ENCODE results near the gene ROBO1. TPM values are rescaled to one million over a fixed set of nuclear protein-coding genes. Genes with fewer than 3 reads are reported as not detected.

The ROBO1 gene
- total RNA-seq, 1 experiment from 2014 or later = 35.5 TPM

- Histone ChIP-seq H2AFZ (ENCODE audit: low read length) (no peak overlapping the region), H3K36me3 (ENCODE audit: low read depth, low read length) (no peaks in the 10 kb centered on the region), H3K4me2 (ENCODE audit: low read length) (peak overlapping the region; percentile 20; the same call in 1 of the 2 replicates), H3K79me2 (ENCODE audit: low read length) (no peaks in the 10 kb centered on the region), H3K27me3 (ENCODE audit: low read length) (no peaks in the 10 kb centered on the region), H3K27ac (ENCODE audit: low read length) (no peak overlapping the region), H4K20me1 (ENCODE audit: low read length) (no peaks in the 10 kb centered on the region), H3F3A (ENCODE audit: low read length, unreplicated experiment) (no peaks in the 10 kb centered on the region), H3K4me1 (ENCODE audit: insufficient read depth, low read length) (no peaks in the 10 kb centered on the region), H3K9me3 (ENCODE audit: low read length) (no peaks in the 10 kb centered on the region), H3K9me2 (replicated peaks; ENCODE audit: low read length) (no peaks in the 10 kb centered on the region), H3K9ac (ENCODE audit: low read length) (no peak overlapping the region), H3K4me3 (ENCODE audit: low read length) (no peak overlapping the region)
- intact Hi-C loops (cut with micrococcal nuclease) = no loop called here
- TF ChIP-seq CTCF (conservative IDR thresholded peaks at IDR 0.05; ENCODE audit: low read depth, low read length) (no peak), EZH2phosphoT487 (IDR thresholded peaks at IDR 0.05; ENCODE audit: borderline replicate concordance, low read length) (no peak), EZH2 (IDR thresholded peaks at IDR 0.05; ENCODE audit: low read length, unreplicated experiment) (no peak)
- no TSS peak for BruUV-seq (replicated peaks)
- ATAC-seq (peak; percentile 79), DNase-seq (peak; percentile 7)
- ChIA-PET POLR2A (ENCODE audit: unreplicated experiment) (no interaction called here), CTCF (no interaction called here)
These were observed 982.8 kb downstream of the ROBO1 start for GRCh38 chr3:78785004-78785403.

- BruUV-seq (replicated peaks) = no TSS peak
- CTCF ChIA-PET = no interaction called here
These were observed 986.4 kb downstream of the ROBO1 start for GRCh38 chr3:78781351-78781750.

More at GRCh38 chr3:78781351-78781750, 986.4 kb downstream of the ROBO1 start:
- Histone ChIP-seq H3F3A (ENCODE audit: low read length, unreplicated experiment) (no peaks in the 10 kb centered on the region), H4K20me1 (ENCODE audit: low read length) (no peaks in the 10 kb centered on the region), H3K79me2 (ENCODE audit: low read length) (no peaks in the 10 kb centered on the region), H3K4me3 (ENCODE audit: low read length) (no peak overlapping the region), H3K27ac (ENCODE audit: low read length) (no peak overlapping the region), H2AFZ (ENCODE audit: low read length) (no peak overlapping the region), H3K4me1 (ENCODE audit: insufficient read depth, low read length) (no peaks in the 10 kb centered on the region), H3K9ac (ENCODE audit: low read length) (no peak overlapping the region), H3K9me3 (ENCODE audit: low read length) (no peaks in the 10 kb centered on the region), H3K9me2 (replicated peaks; ENCODE audit: low read length) (no peaks in the 10 kb centered on the region), H3K27me3 (ENCODE audit: low read length) (no peaks in the 10 kb centered on the region), H3K36me3 (ENCODE audit: low read depth, low read length) (no peaks in the 10 kb centered on the region), H3K4me2 (ENCODE audit: low read length) (no peak overlapping the region)
- no peak for ATAC-seq
- DNase-seq = no peak
- POLR2A ChIA-PET (ENCODE audit: unreplicated experiment) = no interaction called here
- no peak for TF ChIP-seq EZH2phosphoT487 (IDR thresholded peaks at IDR 0.05; ENCODE audit: borderline replicate concordance, low read length)
- no peak for TF ChIP-seq CTCF (conservative IDR thresholded peaks at IDR 0.05; ENCODE audit: low read depth, low read length)
- no peak for TF ChIP-seq EZH2 (IDR thresholded peaks at IDR 0.05; ENCODE audit: low read length, unreplicated experiment)
- intact Hi-C loops (cut with micrococcal nuclease) = no loop called here

Measured in PC-3 (cell line).